ENCODE measurements around the gene CACNA1B.

The CACNA1B gene

DNA sequence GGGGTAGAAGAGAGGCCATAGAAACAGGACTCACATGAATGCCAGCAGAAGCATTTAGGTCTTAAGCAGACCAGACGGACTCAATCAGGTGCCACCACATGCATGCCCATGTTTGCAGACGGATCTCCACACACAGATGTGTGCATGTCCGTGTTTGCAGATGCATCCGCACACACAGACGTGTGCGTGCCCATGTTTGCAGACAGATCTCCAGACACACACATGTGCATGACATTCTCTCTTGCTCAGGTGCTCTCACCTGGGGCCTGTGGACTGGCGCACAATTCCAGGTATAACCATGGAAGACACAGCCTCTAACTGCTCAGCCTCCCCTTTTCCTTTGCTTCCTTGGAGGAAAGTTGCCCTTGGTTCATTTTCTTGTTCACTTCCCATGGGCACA, 148.3 kb downstream of the CACNA1B start:
- Histone ChIP-seq H2AK5ac (ENCODE audit: low read depth, low read length) (no peak overlapping the region), H3K9ac (ENCODE audit: low read depth, low read length, poor library complexity) (no peak overlapping the region), H3K4me1 (ENCODE audit: control insufficient read depth in 2 of 2, insufficient read depth in 1 of 2, low read depth in 1 of 2, low read length in 2 of 2) (peaks cover 0 to 3% of the 10 kb centered on the region in 2 donors), H4K91ac (ENCODE audit: low read depth, low read length, poor library complexity) (no peak overlapping the region), H2AFZ (ENCODE audit: low read length) (no peak overlapping the region), H3K4ac (ENCODE audit: low read length) (no peak overlapping the region), H3K4me3 (ENCODE audit: low read length in 2 of 2) (peak overlapping the region in 1 of 2 donors; percentile 68), H3K27me3 (ENCODE audit: control insufficient read depth in 3 of 3, insufficient read depth in 3 of 3, low read depth in 1 of 3, low read length in 3 of 3) (peaks cover 10 to 52% (median 26%) of the 10 kb centered on the region in 3 experiments), H3K14ac (ENCODE audit: low read length) (no peak overlapping the region), H3K18ac (ENCODE audit: low read length) (no peak overlapping the region), H3K36me3 (replicated peaks in 1 of 2; ENCODE audit: control insufficient read depth in 2 of 2, insufficient read depth in 2 of 2, low read length in 2 of 2) (no peaks in the 10 kb centered on the region), H2BK12ac (ENCODE audit: low read length) (no peak overlapping the region), H2BK120ac (ENCODE audit: low read depth, low read length) (no peak overlapping the region), H3K79me1 (ENCODE audit: low read depth, low read length) (no peaks in the 10 kb centered on the region), H4K8ac (ENCODE audit: low read depth, low read length) (no peak overlapping the region), H2BK5ac (ENCODE audit: low read length) (no peak overlapping the region), H3K9me3 (replicated peaks in 1 of 2; ENCODE audit: control insufficient read depth in 2 of 2, insufficient read depth in 1 of 2, low read depth in 1 of 2, low read length in 2 of 2) (peaks cover 0 to 13% of the 10 kb centered on the region in 2 donors), H3K23ac (ENCODE audit: low read depth, low read length, poor library complexity) (no peak overlapping the region), H3K27ac (replicated peaks; ENCODE audit: low read length) (no peak overlapping the region), H3K4me2 (ENCODE audit: insufficient read depth, low read length, poor library complexity, severe bottlenecking) (no peak overlapping the region), H2BK15ac (ENCODE audit: low read length) (no peak overlapping the region)
- DNase-seq (ENCODE audit: low spot score), result no peak
- no CpG with 5 or more reads among the region's 7 CpGs for WGBS, 2 donors (ENCODE audit: extremely low coverage in 2 of 2, insufficient read length in 2 of 2, insufficient replicate concordance in 1 of 2)

DNA sequence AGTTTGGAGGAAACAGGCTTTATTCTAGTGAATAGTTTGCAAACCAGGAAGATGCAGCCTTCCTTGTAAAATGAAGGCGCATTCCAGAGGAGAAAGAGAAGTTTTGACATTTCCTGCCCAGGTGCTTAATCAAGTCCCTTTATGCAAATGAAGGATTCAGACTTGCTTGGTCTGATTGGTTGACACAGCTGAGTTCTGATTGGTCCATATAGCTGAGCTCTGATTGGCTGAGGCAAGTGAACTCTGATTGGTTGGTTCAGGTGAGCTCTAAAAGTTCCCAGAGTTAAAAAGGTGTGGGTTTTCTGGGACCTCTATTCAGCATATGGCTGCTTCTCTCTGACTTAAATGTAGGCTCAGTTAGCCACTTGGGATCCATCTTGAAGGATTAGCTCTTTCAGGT, 151.0 kb downstream of the CACNA1B start:
- H3K9me3 ChIP-seq (replicated peaks in 1 of 2; ENCODE audit: control insufficient read depth in 2 of 2, insufficient read depth in 1 of 2, low read depth in 1 of 2, low read length in 2 of 2), result peaks cover 0 to 11% of the 10 kb centered on the region in 2 donors
- H3K4me1 ChIP-seq (ENCODE audit: control insufficient read depth in 2 of 2, insufficient read depth in 1 of 2, low read depth in 1 of 2, low read length in 2 of 2), result peaks cover 0 to 1% of the 10 kb centered on the region in 2 donors
- no peak overlapping the region for H4K91ac ChIP-seq (ENCODE audit: low read depth, low read length, poor library complexity)
- H3K4me3 ChIP-seq (ENCODE audit: low read length in 2 of 2), result no peak overlapping the region
- H3K79me1 ChIP-seq (ENCODE audit: low read depth, low read length), result no peaks in the 10 kb centered on the region
- H2BK12ac ChIP-seq (ENCODE audit: low read length), result no peak overlapping the region
- no peak overlapping the region for H3K18ac ChIP-seq (ENCODE audit: low read length)
- H2BK5ac ChIP-seq (ENCODE audit: low read length), result no peak overlapping the region
- H2AFZ ChIP-seq (ENCODE audit: low read length), result no peak overlapping the region
- no peak overlapping the region for H2BK120ac ChIP-seq (ENCODE audit: low read depth, low read length)
- no peak overlapping the region for H3K9ac ChIP-seq (ENCODE audit: low read depth, low read length, poor library complexity)
- H2AK5ac ChIP-seq (ENCODE audit: low read depth, low read length), result no peak overlapping the region
- no peak for DNase-seq (ENCODE audit: low spot score)
- H3K4ac ChIP-seq (ENCODE audit: low read length), result no peak overlapping the region
- H3K27ac ChIP-seq (replicated peaks; ENCODE audit: low read length), result no peak overlapping the region
- H4K8ac ChIP-seq (ENCODE audit: low read depth, low read length), result no peak overlapping the region
- H2BK15ac ChIP-seq (ENCODE audit: low read length), result no peak overlapping the region
- no peaks in the 10 kb centered on the region for H3K36me3 ChIP-seq (replicated peaks in 1 of 2; ENCODE audit: control insufficient read depth in 2 of 2, insufficient read depth in 2 of 2, low read length in 2 of 2)
- no peak overlapping the region for H3K23ac ChIP-seq (ENCODE audit: low read depth, low read length, poor library complexity)
- WGBS, 2 donors (ENCODE audit: extremely low coverage in 2 of 2, insufficient read length in 2 of 2, insufficient replicate concordance in 1 of 2), result no CpG with 5 or more reads among the region's 1 CpG
- no peak overlapping the region for H3K14ac ChIP-seq (ENCODE audit: low read length)
- H3K4me2 ChIP-seq (ENCODE audit: insufficient read depth, low read length, poor library complexity, severe bottlenecking), result no peak overlapping the region
- peaks cover 5 to 26% (median 12%) of the 10 kb centered on the region in 3 experiments for H3K27me3 ChIP-seq (ENCODE audit: control insufficient read depth in 3 of 3, insufficient read depth in 3 of 3, low read depth in 1 of 3, low read length in 3 of 3)

DNA sequence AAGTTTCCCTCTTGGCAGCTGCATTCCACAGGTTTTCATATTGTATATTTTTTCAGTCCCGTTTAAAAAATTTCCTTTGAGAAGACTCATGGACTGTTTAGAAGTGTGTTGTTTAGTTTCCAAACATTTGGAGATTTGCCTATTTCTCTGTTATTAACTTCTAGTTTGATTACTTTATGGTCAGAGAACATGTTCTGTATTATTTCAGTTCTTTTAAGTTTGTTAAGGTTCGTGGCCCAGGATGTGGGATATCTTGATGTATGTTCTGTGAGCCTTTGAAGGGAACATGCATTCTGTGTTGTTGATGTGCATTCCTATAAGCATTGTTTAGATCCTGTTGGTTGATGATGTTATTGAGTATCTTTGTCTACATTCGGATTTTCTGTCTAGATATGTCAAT, 153.6 kb downstream of the CACNA1B start:
- Histone ChIP-seq H3K9ac (ENCODE audit: low read depth, low read length, poor library complexity) (no peak overlapping the region), H4K91ac (ENCODE audit: low read depth, low read length, poor library complexity) (no peak overlapping the region), H2BK5ac (ENCODE audit: low read length) (no peak overlapping the region), H2BK12ac (ENCODE audit: low read length) (no peak overlapping the region), H3K4me2 (ENCODE audit: insufficient read depth, low read length, poor library complexity, severe bottlenecking) (no peak overlapping the region), H3K4me3 (ENCODE audit: low read length in 2 of 2) (no peak overlapping the region), H3K27me3 (ENCODE audit: control insufficient read depth in 3 of 3, insufficient read depth in 3 of 3, low read depth in 1 of 3, low read length in 3 of 3) (no peaks in the 10 kb centered on the region), H4K8ac (ENCODE audit: low read depth, low read length) (no peak overlapping the region), H2AFZ (ENCODE audit: low read length) (no peak overlapping the region), H2AK5ac (ENCODE audit: low read depth, low read length) (no peak overlapping the region), H3K79me1 (ENCODE audit: low read depth, low read length) (no peaks in the 10 kb centered on the region), H2BK15ac (ENCODE audit: low read length) (no peak overlapping the region), H3K27ac (replicated peaks; ENCODE audit: low read length) (no peak overlapping the region), H3K9me3 (replicated peaks in 1 of 2; ENCODE audit: control insufficient read depth in 2 of 2, insufficient read depth in 1 of 2, low read depth in 1 of 2, low read length in 2 of 2) (peaks cover 0 to under 1% of the 10 kb centered on the region in 2 donors), H2BK120ac (ENCODE audit: low read depth, low read length) (no peak overlapping the region), H3K23ac (ENCODE audit: low read depth, low read length, poor library complexity) (no peak overlapping the region), H3K36me3 (replicated peaks in 1 of 2; ENCODE audit: control insufficient read depth in 2 of 2, insufficient read depth in 2 of 2, low read length in 2 of 2) (no peaks in the 10 kb centered on the region), H3K4ac (ENCODE audit: low read length) (no peak overlapping the region), H3K14ac (ENCODE audit: low read length) (no peak overlapping the region), H3K18ac (ENCODE audit: low read length) (no peak overlapping the region), H3K4me1 (ENCODE audit: control insufficient read depth in 2 of 2, insufficient read depth in 1 of 2, low read depth in 1 of 2, low read length in 2 of 2) (no peaks in the 10 kb centered on the region)
- DNase-seq (ENCODE audit: low spot score), result no peak
- no CpG with 5 or more reads among the region's 3 CpGs for WGBS, 2 donors (ENCODE audit: extremely low coverage in 2 of 2, insufficient read length in 2 of 2, insufficient replicate concordance in 1 of 2)

DNA sequence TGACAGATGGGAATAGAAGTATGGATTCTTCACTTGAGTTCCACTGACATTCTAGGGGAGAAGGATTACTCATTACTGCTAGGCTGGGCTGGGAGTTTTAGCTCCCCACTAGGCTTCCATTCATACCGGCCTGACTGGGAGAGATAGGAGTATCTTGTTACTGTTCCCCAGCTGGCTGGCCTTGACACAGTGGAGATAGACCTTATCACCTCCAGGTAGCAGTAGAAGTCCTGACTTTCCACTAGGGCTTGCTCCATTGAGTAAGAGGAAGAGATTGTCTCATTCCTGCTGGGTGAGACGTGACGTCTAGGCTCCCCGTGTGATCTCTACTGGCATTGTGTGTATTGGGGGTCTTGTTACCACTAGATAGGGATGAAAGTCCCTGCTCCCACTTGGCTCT, 156.4 kb downstream of the CACNA1B start:
- H3K4ac ChIP-seq (ENCODE audit: low read length), result no peak overlapping the region
- H3K23ac ChIP-seq (ENCODE audit: low read depth, low read length, poor library complexity), result no peak overlapping the region
- no peak overlapping the region for H2BK15ac ChIP-seq (ENCODE audit: low read length)
- H2BK12ac ChIP-seq (ENCODE audit: low read length), result no peak overlapping the region
- H2AK5ac ChIP-seq (ENCODE audit: low read depth, low read length), result no peak overlapping the region
- H3K27me3 ChIP-seq (ENCODE audit: control insufficient read depth in 3 of 3, insufficient read depth in 3 of 3, low read depth in 1 of 3, low read length in 3 of 3), result no peaks in the 10 kb centered on the region
- no peak overlapping the region for H3K9ac ChIP-seq (ENCODE audit: low read depth, low read length, poor library complexity)
- H3K79me1 ChIP-seq (ENCODE audit: low read depth, low read length), result no peaks in the 10 kb centered on the region
- H2BK5ac ChIP-seq (ENCODE audit: low read length), result no peak overlapping the region
- no peaks in the 10 kb centered on the region for H3K36me3 ChIP-seq (replicated peaks in 1 of 2; ENCODE audit: control insufficient read depth in 2 of 2, insufficient read depth in 2 of 2, low read length in 2 of 2)
- H3K18ac ChIP-seq (ENCODE audit: low read length), result no peak overlapping the region
- H4K8ac ChIP-seq (ENCODE audit: low read depth, low read length), result no peak overlapping the region
- H3K4me2 ChIP-seq (ENCODE audit: insufficient read depth, low read length, poor library complexity, severe bottlenecking), result no peak overlapping the region
- H2AFZ ChIP-seq (ENCODE audit: low read length), result no peak overlapping the region
- H3K4me1 ChIP-seq (ENCODE audit: control insufficient read depth in 2 of 2, insufficient read depth in 1 of 2, low read depth in 1 of 2, low read length in 2 of 2), result no peaks in the 10 kb centered on the region
- no peak for DNase-seq (ENCODE audit: low spot score)
- no peak overlapping the region for H2BK120ac ChIP-seq (ENCODE audit: low read depth, low read length)
- no peak overlapping the region for H3K4me3 ChIP-seq (ENCODE audit: low read length in 2 of 2)
- no CpG with 5 or more reads among the region's 4 CpGs for WGBS, 2 donors (ENCODE audit: extremely low coverage in 2 of 2, insufficient read length in 2 of 2, insufficient replicate concordance in 1 of 2)
- H3K9me3 ChIP-seq (replicated peaks in 1 of 2; ENCODE audit: control insufficient read depth in 2 of 2, insufficient read depth in 1 of 2, low read depth in 1 of 2, low read length in 2 of 2), result no peaks in the 10 kb centered on the region
- no peak overlapping the region for H4K91ac ChIP-seq (ENCODE audit: low read depth, low read length, poor library complexity)
- H3K27ac ChIP-seq (replicated peaks; ENCODE audit: low read length), result no peak overlapping the region
- no peak overlapping the region for H3K14ac ChIP-seq (ENCODE audit: low read length)
